ENCODE measurements around the gene DMD.

DMD gene

GRCh38 chrX:31796624-31797023, 1414.7 kb downstream of the DMD start:
- Mint-ChIP-seq H3K27me3 (ENCODE audit: low read depth) (no peaks in the 10 kb centered on the region), H3K27ac (no peak overlapping the region), H3K9me3 (peaks cover 18% of the 10 kb centered on the region), H3K4me3 (no peak overlapping the region), H3K36me3 (ENCODE audit: low read depth) (no peaks in the 10 kb centered on the region), H3K4me1 (no peaks in the 10 kb centered on the region)
- TF ChIP-seq CTCF (IDR thresholded peaks at IDR 0.05; ENCODE audit: unreplicated experiment in 3 of 3) = no peak

- TF ChIP-seq CTCF (IDR thresholded peaks at IDR 0.05; ENCODE audit: unreplicated experiment in 3 of 3) = no peak
- Mint-ChIP-seq H3K4me3 (no peak overlapping the region), H3K27me3 (ENCODE audit: low read depth) (no peaks in the 10 kb centered on the region), H3K9me3 (peaks cover 18% of the 10 kb centered on the region), H3K4me1 (no peaks in the 10 kb centered on the region), H3K27ac (no peak overlapping the region), H3K36me3 (ENCODE audit: low read depth) (no peaks in the 10 kb centered on the region)
Measured at GRCh38 chrX:31747411-31747810, 1463.9 kb downstream of the DMD start.

GRCh38 chrX:31743004-31743403, 1468.3 kb downstream of the DMD start:
- TF ChIP-seq CTCF (IDR thresholded peaks at IDR 0.05; ENCODE audit: unreplicated experiment in 3 of 3) = no peak
- Mint-ChIP-seq H3K4me3 (no peak overlapping the region), H3K27me3 (ENCODE audit: low read depth) (no peaks in the 10 kb centered on the region), H3K36me3 (ENCODE audit: low read depth) (no peaks in the 10 kb centered on the region), H3K4me1 (no peaks in the 10 kb centered on the region), H3K9me3 (peaks cover 12% of the 10 kb centered on the region), H3K27ac (no peak overlapping the region)

GRCh38 chrX:31717474-31717873, 1493.9 kb downstream of the DMD start:
- no peaks in the 10 kb centered on the region for H3K9me3 Mint-ChIP-seq
- H3K27me3 Mint-ChIP-seq (ENCODE audit: low read depth) = no peaks in the 10 kb centered on the region
- H3K36me3 Mint-ChIP-seq (ENCODE audit: low read depth) = no peaks in the 10 kb centered on the region
- no peak for TF ChIP-seq CTCF (IDR thresholded peaks at IDR 0.05; ENCODE audit: unreplicated experiment in 3 of 3)
- no peaks in the 10 kb centered on the region for H3K4me1 Mint-ChIP-seq
- H3K27ac Mint-ChIP-seq = no peak overlapping the region
- H3K4me3 Mint-ChIP-seq = no peak overlapping the region

GRCh38 chrX:31715675-31716074, 1495.7 kb downstream of the DMD start:
- Mint-ChIP-seq H3K36me3 (ENCODE audit: low read depth) (no peaks in the 10 kb centered on the region), H3K27me3 (ENCODE audit: low read depth) (no peaks in the 10 kb centered on the region), H3K27ac (no peak overlapping the region), H3K4me1 (no peaks in the 10 kb centered on the region), H3K9me3 (no peaks in the 10 kb centered on the region), H3K4me3 (no peak overlapping the region)
- TF ChIP-seq CTCF (IDR thresholded peaks at IDR 0.05; ENCODE audit: unreplicated experiment in 3 of 3) = no peak

- no peak for TF ChIP-seq CTCF (IDR thresholded peaks at IDR 0.05; ENCODE audit: unreplicated experiment in 3 of 3)
- H3K4me3 Mint-ChIP-seq = no peak overlapping the region
- no peak overlapping the region for H3K27ac Mint-ChIP-seq
- no peaks in the 10 kb centered on the region for H3K4me1 Mint-ChIP-seq
- no peaks in the 10 kb centered on the region for H3K9me3 Mint-ChIP-seq
- H3K27me3 Mint-ChIP-seq (ENCODE audit: low read depth) = no peaks in the 10 kb centered on the region
- H3K36me3 Mint-ChIP-seq (ENCODE audit: low read depth) = no peaks in the 10 kb centered on the region
Measured at GRCh38 chrX:31714797-31715196, 1496.6 kb downstream of the DMD start.
